GM19193 (cell line): ENCODE data around the gene GNAQ.

Source experiments
- POLR2A ChIP-seq: IDR thresholded peaks from 4 replicates; pipeline ENCODE4 v1.6.1; 2011; ENCODE audit not compliant: insufficient read depth, insufficient read length; ENCODE audit errors: extremely low read depth

The GNAQ gene

DNA sequence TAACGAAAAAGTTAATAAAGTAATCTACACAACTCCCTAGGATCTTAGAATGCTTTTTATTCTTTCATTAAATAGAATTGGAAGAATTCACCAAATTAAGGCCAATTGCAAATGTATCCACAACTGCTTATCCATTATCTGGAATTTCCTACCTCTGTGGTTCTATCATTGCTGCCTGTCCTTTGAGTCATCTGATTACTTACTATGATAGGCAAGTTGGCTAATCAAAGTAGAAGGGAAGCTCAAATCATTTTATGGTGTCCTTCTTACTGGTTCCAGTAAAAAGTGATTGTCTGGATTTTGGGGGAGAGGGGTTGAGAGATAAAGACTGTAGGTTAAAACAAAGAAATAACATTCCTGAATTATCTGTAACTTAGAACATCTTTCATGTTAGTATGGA lies 222.1 kb downstream of the GNAQ start:
- TF ChIP-seq POLR2A, result no peak

DNA sequence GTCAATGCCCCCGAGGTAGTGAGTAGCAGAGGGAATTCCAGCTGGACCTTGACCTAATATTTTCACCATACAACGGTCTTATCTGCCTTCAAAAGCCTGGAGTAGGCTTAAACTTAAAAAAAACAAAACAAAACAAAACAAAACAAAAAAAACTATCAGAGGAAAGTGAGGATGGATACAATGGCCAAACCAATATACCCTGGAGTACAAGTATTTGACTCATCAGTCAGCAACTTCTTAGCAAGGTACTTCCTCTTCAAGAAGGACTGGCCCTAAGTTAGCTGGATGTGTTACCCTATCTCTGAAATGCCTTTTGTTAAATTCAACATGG lies 222.9 kb downstream of the GNAQ start:
- TF ChIP-seq POLR2A, result no peak

DNA sequence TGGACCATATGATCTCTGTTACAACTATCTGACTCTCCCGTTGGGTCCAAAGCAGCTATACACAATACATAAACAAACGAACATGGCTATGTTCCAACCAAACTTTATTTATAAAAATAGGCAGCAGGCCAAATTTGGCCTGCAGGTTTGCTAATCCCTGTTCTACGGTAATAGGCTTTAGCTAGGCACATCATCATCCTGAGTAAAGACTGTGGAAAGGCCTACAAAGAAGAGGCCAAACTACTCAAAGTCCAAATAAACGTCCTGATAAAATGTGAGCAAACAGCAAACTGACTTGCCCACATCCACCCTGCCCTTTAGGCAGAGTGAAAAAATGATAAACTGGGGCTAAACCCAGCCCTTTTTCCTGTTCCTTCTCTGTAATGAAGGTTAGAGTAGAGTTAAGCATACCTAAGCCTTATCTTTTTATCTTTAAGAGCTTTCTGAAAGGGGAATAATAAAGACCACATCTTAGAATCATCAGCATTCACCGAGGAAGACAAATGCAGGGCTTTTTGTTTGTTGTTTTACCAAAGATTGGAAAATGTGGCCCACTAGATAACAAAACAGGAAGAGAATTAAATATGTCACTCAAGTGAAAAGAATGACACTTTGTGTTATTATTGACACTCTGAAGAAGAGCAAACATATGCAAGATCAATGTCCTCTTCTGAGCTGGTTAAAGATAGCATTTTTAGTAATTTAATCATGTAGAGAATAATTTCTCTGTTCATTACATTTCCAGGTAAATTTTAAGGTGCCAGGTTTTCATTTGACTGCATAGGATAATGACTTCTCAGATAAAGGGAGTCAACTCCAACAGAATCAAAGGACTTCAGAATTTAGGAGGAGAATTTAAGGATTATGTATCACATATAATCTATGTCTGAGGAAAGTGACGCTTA lies 223.5 kb downstream of the GNAQ start:
- TF ChIP-seq POLR2A, result no peak

DNA sequence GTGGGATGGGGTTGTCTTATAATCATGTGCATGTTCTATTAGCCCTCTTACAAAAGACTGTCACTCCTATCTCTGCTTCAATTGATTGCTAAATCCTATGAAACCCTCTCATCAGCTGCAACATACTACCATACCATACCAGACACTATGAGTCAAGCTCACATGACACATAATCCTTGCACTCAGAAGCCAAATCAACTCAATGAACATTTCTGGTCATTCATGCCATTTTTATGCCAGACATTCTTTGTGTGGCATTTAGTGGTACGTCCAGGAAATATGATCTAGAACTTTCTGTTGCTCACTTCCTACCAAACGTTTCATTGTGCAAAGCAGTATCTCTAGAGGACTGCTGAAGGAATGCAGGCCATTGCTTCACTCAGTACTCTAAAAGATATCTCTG lies 224.3 kb downstream of the GNAQ start:
- no peak for TF ChIP-seq POLR2A

DNA sequence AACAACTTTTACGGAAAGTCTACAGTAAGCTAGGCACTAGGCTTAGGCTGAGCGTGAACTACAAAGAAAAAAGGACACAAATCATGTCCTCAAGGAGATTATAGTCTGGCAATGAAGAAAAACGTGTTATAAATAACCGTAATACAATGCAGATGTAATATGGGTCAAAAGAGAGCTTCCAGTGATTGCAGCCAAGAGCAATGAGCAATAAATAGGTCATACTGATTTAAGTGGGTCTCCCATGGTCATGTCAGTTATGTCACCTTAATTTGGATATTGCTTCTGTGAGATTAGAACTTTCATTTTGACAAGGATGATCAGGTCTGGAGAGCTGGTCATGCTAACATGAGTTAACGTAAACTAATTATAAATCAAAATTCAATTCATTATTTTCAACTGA lies 224.9 kb downstream of the GNAQ start:
- TF ChIP-seq POLR2A, result no peak

DNA sequence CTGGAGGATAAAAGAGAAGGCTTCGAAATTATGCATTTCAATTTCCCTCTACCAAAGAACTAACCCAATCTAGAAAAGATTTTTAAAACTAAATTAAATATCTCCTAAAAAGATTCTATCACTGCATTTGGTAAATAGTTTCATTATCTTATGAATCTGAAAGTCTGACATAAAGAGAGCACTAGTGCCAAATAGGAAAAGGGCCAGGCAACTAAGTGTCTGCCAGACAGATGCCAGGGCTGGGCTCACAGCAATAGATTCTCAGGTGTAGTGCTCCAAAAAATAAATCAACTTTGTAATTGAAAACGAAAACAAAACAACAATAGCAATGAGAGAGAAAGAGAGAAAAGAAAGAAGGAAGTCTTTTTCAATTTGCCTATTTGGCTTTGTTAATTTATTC lies 225.8 kb downstream of the GNAQ start:
- TF ChIP-seq POLR2A, result no peak

DNA sequence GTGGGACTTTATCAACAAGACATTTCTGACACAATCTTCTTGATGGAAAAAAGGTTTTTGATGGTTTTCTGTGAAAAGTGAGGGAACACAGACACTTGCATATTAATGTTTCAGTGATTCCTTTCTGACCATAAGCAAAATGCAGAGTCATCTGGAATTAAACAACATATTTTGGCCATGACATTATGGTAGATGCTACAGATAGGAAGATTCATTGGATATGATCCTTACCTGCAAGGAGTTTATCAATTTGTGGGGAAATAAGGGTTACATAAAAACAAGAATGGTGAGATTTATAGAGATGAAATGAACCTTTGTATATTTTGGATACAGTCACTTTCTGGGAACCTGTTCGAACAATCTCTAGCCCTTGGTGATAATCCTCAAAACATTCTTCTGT lies 228.2 kb downstream of the GNAQ start:
- no peak for TF ChIP-seq POLR2A

DNA sequence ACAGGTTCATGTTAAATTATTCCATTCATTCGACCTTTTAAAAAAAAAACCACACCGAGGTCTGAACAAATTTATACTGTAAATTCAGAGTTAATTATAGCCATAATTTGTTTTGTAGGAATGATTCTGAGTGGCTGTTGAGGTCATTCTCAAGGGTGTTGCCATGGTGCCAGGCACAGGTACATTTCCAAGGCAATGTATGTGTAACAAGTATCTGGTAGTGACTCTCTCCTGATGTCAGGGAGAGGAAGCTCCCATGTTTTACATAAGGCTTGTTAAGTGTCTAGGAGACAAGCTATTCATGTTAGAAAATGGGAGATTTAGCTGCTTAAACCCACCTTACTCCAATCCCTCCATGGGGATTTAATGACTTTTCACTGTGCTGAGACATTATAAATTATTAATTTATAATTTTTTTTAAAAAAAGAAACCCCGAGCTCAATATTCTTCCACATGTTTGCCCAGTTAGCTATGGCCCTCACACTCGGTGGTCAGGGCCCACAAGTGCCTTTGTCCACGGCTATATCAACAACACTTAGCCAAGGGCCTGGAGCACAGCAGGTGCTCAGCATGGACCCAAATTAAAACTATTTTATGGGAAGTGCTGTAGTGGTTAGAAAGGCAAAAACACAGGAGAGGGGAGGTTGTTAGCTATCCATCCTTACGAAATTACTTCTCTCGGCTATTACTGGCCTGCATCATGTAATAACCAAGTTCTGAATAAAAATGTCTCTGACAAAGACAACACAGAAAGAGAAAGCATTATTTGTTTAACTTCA lies 228.9 kb downstream of the GNAQ start:
- no peak for TF ChIP-seq POLR2A

DNA sequence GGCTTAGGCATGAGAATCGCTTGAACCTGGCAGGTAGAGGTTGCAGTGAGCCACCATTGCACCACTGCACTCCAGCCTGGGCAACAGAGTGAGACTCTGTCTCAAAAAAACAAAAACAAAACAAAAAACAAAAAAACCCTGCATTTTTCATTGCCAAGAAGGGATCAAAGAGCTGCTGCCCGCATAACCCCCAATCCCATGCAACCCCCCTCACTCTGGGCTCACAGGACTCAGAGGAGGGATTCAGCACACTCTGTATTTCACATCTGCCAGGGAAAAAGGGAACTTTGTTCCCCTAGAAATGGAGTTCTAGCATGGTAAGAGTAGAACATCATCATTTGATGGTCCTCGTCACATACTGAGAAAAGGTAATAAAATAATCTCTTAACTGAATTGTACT lies 229.5 kb downstream of the GNAQ start:
- no peak for TF ChIP-seq POLR2A

DNA sequence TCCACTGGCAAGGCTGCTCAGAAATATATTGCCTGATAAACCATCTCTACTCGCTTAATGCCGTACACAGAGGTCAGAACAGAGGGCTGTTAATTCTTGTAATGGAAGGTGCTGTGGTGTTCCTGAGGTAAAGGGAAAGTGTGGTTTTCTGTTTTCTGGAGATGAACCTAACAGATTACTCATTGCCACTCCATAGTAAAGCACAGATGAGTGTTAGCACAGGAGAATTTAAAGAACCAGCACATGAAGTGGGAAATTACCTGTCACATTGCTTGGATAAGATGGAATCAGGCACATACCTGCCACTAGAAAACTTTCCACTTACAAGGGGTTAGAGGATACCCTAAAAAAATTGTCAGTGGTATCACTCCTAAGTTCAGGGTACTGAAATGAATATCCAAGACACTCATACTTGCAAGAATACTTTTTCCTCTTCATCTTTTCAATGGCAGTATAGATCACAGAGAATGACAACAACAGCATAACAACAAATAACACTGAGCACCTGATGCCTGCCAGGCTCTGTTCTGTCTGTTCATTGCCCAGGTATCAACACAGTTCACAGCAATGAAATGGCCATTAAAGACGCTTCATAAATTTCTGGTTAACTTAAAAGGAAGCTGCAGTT lies 230.6 kb downstream of the GNAQ start:
- no peak for TF ChIP-seq POLR2A

DNA sequence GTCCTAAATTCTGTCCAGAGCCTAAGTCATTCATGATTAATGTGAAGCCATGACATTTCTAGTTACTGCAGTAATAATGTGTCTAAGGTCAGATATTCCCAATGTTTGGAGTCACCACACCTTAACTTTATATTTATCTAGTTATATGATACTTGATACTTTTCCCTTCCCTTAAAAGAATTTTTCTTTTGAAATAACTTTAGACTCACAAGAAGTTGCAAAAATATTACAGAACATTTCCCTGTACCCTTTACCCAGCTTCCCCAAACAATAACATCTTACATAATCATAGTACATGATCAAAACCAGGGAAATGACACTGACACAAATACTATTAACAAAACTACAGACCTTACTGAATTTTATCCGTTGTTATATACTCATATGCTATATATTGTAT lies 233.5 kb downstream of the GNAQ start:
- no peak for TF ChIP-seq POLR2A

DNA sequence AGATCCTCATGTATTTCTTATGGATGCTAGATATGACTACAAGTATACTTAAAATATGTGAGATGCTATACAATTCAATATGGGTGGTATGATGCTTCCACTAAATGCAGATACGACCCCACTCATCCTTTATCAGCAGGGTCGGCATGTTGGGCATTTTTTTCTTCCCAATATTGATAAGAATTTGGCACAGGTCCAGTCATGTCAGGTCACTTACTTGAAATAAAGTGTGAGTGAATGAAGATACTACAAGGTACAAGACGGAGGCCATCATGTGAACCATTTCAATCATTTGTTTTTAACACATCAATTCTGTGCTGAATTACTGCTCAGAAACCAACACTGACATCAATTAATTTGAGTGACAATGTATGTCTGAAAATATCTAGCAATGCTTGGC lies 236.6 kb downstream of the GNAQ start:
- no peak for TF ChIP-seq POLR2A

DNA sequence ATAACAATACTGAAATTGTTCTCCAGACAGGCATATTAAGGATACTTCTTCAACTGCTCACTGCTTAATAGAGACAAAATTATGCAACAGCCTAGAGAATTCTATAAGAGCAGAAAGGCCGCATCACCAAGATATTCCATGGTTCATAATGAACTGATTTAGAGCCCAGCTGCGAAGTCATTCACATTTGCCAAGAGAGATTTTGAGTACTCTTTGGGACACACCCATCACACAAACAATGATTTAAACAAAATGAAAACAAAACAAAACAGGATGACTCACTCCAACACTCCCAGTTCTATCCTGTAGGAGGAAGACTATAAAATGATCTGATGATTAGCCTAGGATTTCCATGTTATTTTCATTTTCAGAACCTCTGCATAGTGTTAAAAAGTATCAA lies 237.8 kb downstream of the GNAQ start:
- no peak for TF ChIP-seq POLR2A

DNA sequence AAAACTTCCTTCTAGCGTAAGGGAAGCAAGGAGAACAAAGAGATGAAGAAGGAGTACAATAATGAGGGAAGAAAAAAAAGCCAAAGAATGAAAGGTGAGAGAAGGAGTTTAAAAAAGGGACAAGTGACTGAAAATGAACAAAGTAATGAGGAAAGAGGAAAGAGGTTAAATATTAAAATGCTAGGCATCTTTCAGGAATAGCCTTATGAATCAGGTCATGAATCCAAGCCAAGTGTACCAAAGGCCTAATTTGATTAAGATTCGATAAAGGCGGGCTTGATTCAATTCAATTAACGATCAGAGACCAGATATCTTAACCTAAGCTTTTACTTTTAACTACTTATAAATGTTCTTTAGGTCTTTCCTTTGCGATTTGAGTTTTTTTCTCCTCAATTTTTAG lies 241.7 kb downstream of the GNAQ start:
- TF ChIP-seq POLR2A, result no peak

DNA sequence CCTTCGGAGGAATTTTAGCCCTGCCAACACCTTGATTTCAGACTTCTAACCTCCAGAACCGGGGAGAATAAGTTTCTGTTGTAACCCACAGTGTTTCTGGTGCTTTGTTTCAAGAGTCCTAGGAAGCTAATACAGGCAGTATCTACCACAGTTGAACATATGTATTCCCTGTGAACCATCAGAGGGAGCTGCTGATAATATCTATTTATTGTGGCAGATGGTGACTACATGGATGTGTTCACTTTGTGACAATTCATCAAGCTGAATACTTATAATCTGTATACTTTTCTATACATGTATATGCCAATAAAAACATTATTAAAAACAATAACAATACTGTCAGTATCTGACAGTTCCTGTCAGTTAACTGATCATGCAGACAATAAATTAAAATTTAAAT lies 246.3 kb downstream of the GNAQ start:
- TF ChIP-seq POLR2A, result no peak

DNA sequence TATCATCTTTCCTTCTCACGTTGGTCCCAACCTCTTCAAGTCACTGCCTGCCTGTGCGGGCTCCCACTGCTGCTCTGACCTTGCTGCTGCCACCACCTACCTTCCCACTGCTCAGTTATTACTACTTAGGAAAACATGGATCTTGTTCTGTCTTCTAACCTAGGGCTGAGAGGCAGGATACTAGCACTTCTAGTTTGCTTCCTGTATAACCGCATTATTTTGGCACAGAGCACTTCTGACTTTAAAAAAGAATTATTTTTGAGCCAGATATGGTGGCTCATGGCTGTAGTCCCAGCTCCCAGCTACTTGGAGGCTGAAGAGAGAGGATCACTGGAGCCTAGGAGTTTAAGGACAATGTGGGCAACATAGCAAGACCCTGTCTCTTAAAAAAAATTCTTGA lies 248.1 kb downstream of the GNAQ start:
- TF ChIP-seq POLR2A, result no peak
